Measurements from ENCODE around the gene PNMA8B.

- TF ChIP-seq CTCF (conservative IDR thresholded peaks at IDR 0.05) = no peak
- no peak for TF ChIP-seq ZFX (IDR thresholded peaks at IDR 0.05)
Observed at GRCh38 chr19:46521241-46521868, 25.7 kb upstream of the PNMA8B start.

Measured in C4-2B (cell line).